ENCODE results near the gene PRRG2. TPM values are rescaled to one million over a fixed set of nuclear protein-coding genes. Genes with fewer than 3 reads are reported as not detected.
A peak's percentile ranks its signal among the peaks of the same experiment; 100 is the strongest.

The PRRG2 gene
- total and polyA plus RNA-seq, 10 of the 15 experiments (the other 5 are each of a cell fraction or from before 2014, with no cell fraction given) = 0.09 to 2.1 (median 0.86) TPM

GRCh38 chr19:49541914-49542313 lies 39.2 kb upstream of the PRRG2 start (continued):
- TF ChIP-seq BCL3 (IDR thresholded peaks at IDR 0.05; ENCODE audit: borderline replicate concordance, insufficient read depth, low read depth, low read length, poor library complexity, severe bottlenecking) = peak; percentile 89

- Histone ChIP-seq H3K36me3 (ENCODE audit: control insufficient read depth in 2 of 2, insufficient read depth in 2 of 2, low read length in 1 of 2) (no peaks in the 10 kb centered on the region), H3K4me3 (no peak overlapping the region), H3K9ac (ENCODE audit: control insufficient read depth, insufficient read depth, low read length) (no peak overlapping the region), H3K27ac (ENCODE audit: control insufficient read depth, insufficient read depth) (no peak overlapping the region), H4K20me1 (ENCODE audit: control insufficient read depth, insufficient read depth) (no peaks in the 10 kb centered on the region), H3K9me3 (replicated peaks; ENCODE audit: control insufficient read depth, insufficient read depth, low read length) (no peaks in the 10 kb centered on the region), H2AFZ (ENCODE audit: control insufficient read depth, low read depth, low read length) (no peak overlapping the region), H3K4me2 (ENCODE audit: control insufficient read depth, insufficient read depth) (no peak overlapping the region), H3K27me3 (replicated peaks in 1 of 2; ENCODE audit: control insufficient read depth in 2 of 2, insufficient read depth in 2 of 2, low read length in 1 of 2) (no peaks in the 10 kb centered on the region), H3K4me1 (ENCODE audit: control insufficient read depth, insufficient read depth, low read length) (no peaks in the 10 kb centered on the region; the same call in 1 of the 2 replicates), H3K79me2 (ENCODE audit: control insufficient read depth, insufficient read depth, low read length) (no peaks in the 10 kb centered on the region)
- intact Hi-C loops (cut with micrococcal nuclease; ENCODE audit: unreplicated experiment) = no loop called here
- ChIA-PET SMC1A (ENCODE audit: uncharacterized antibody, unreplicated experiment) (no interaction called here), RAD21 (ENCODE audit: unreplicated experiment) (no interaction called here), CTCF (interaction anchor here (1.2 to 1.4 kb wide), 2 partner anchors 27 to 35 kb away, joined by 3 read pairs; no protein-coding TSS in a partner anchor), POLR2A (no interaction called here)
- in situ Hi-C loops (cut with MboI) = loop anchor here (5.0 kb wide), 1 partner anchor 35 kb away; no protein-coding TSS in a partner anchor
- WGBS (ENCODE audit: insufficient coverage, insufficient replicate concordance, low lambda C conversion rate, missing lambda C conversion rate) = 68% methylated on average over 16 of the region's 16 CpGs
- ATAC-seq (no peak), FAIRE-seq (no peak), DNase-seq (ENCODE audit: low read depth, low spot score) (no peak)
- no TSS peak for BruUV-seq (replicated peaks)
- no peak for TF ChIP-seq RFX5 (IDR thresholded peaks at IDR 0.05; ENCODE audit: low read depth, low read length)
Observed at GRCh38 chr19:49542446-49542845, 38.7 kb upstream of the PRRG2 start.

GRCh38 chr19:49543032-49543431 lies 38.1 kb upstream of the PRRG2 start:
- ChIA-PET SMC1A (ENCODE audit: uncharacterized antibody, unreplicated experiment) (no interaction called here), RAD21 (ENCODE audit: unreplicated experiment) (no interaction called here), CTCF (interaction anchor here (0.8 to 1.2 kb wide), 2 partner anchors 27 to 463 kb away, joined by 3 read pairs; no protein-coding TSS in a partner anchor), POLR2A (no interaction called here)
- Histone ChIP-seq H3K27ac (ENCODE audit: control insufficient read depth, insufficient read depth) (no peak overlapping the region), H2AFZ (ENCODE audit: control insufficient read depth, low read depth, low read length) (no peak overlapping the region), H3K4me3 (no peak overlapping the region), H3K9ac (ENCODE audit: control insufficient read depth, insufficient read depth, low read length) (no peak overlapping the region), H3K36me3 (ENCODE audit: control insufficient read depth in 2 of 2, insufficient read depth in 2 of 2, low read length in 1 of 2) (no peaks in the 10 kb centered on the region), H3K27me3 (replicated peaks in 1 of 2; ENCODE audit: control insufficient read depth in 2 of 2, insufficient read depth in 2 of 2, low read length in 1 of 2) (no peaks in the 10 kb centered on the region), H3K4me1 (ENCODE audit: control insufficient read depth, insufficient read depth, low read length) (no peaks in the 10 kb centered on the region), H3K79me2 (ENCODE audit: control insufficient read depth, insufficient read depth, low read length) (no peaks in the 10 kb centered on the region), H4K20me1 (ENCODE audit: control insufficient read depth, insufficient read depth) (no peaks in the 10 kb centered on the region), H3K4me2 (ENCODE audit: control insufficient read depth, insufficient read depth) (no peak overlapping the region), H3K9me3 (replicated peaks; ENCODE audit: control insufficient read depth, insufficient read depth, low read length) (no peaks in the 10 kb centered on the region)
- FAIRE-seq (no peak), DNase-seq (ENCODE audit: low read depth, low spot score) (no peak), ATAC-seq (no peak)
- in situ Hi-C loops (cut with MboI) (loop anchor here (5.0 kb wide), 1 partner anchor 36 kb away; no protein-coding TSS in a partner anchor), intact Hi-C loops (cut with micrococcal nuclease; ENCODE audit: unreplicated experiment) (no loop called here)
- 69% methylated on average over 14 of the region's 14 CpGs for WGBS (ENCODE audit: insufficient coverage, insufficient replicate concordance, low lambda C conversion rate, missing lambda C conversion rate)
- BruUV-seq (replicated peaks) = no TSS peak
- TF ChIP-seq SREBF1 (IDR thresholded peaks at IDR 0.05; ENCODE audit: low read length) = no peak
- TF ChIP-seq CHD4 (IDR thresholded peaks at IDR 0.05) = no peak
- TF ChIP-seq CHD2 (IDR thresholded peaks at IDR 0.05; ENCODE audit: borderline replicate concordance, low read depth, low read length) = no peak
- TF ChIP-seq MYB (IDR thresholded peaks at IDR 0.05; ENCODE audit: borderline replicate concordance, low read depth, low read length) = no peak
- TF ChIP-seq ZBTB33 (IDR thresholded peaks at IDR 0.05) = no peak
- TF ChIP-seq MEF2A (IDR thresholded peaks at IDR 0.05; ENCODE audit: insufficient read depth, low read depth, low read length) = no peak
- no peak for TF ChIP-seq NR2C2 (IDR thresholded peaks at IDR 0.05; ENCODE audit: borderline replicate concordance, control insufficient read depth, insufficient read length, low read depth)
- TF ChIP-seq RFX5 (IDR thresholded peaks at IDR 0.05; ENCODE audit: low read depth, low read length) = no peak
- no peak for TF ChIP-seq GATAD2B (conservative IDR thresholded peaks at IDR 0.05; ENCODE audit: low read depth)
- no peak for TF ChIP-seq NR2F1 (conservative IDR thresholded peaks at IDR 0.05)
- TF ChIP-seq PML (IDR thresholded peaks at IDR 0.05; ENCODE audit: low read length) = no peak
